ENCODE data around the gene NPEPPS. TPM values are rescaled to one million over a fixed set of nuclear protein-coding genes. Genes with fewer than 3 reads are reported as not detected.

Gene NPEPPS
- total RNA-seq, 1 experiment from 2014 or later: 117 TPM

DNA sequence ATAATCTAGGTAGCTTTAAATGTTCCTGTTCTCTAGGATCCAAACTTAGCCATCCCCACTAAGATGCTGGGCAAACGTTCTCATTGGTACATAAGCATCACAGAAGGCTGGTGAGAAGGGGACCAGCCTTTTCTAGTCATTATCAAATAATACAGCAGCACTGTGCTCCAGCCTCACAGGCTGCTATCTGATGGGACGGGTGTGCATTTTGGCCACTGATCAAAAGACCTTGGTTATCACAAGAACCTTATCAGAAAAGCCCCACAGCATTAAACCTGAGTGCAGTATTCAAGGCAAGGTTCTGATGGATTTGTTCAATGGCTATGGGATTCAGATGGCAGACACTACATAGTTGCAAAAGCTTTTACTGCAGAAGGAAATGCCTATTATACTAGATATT lies 99.7 kb downstream of the NPEPPS start:
- no CpG with 5 or more reads among the region's 2 CpGs for WGBS (ENCODE audit: extremely low coverage, insufficient read length, low lambda C conversion rate)
- Histone ChIP-seq H3K23ac (ENCODE audit: insufficient read length, low read depth, low read length) (no peak overlapping the region), H3K27me3 (ENCODE audit: insufficient read depth, low read length) (no peaks in the 10 kb centered on the region), H2AFZ (ENCODE audit: low read length) (no peak overlapping the region), H3K56ac (ENCODE audit: insufficient read length, low read depth, low read length) (no peak overlapping the region), H2AK5ac (ENCODE audit: insufficient read length, low read length) (no peak overlapping the region), H2BK5ac (ENCODE audit: insufficient read length, low read length) (no peak overlapping the region), H2BK12ac (ENCODE audit: insufficient read length, low read depth, low read length) (no peak overlapping the region), H3K18ac (ENCODE audit: insufficient read length, low read depth, low read length) (no peak overlapping the region), H3K9me3 (ENCODE audit: control insufficient read depth, low read depth, low read length) (no peaks in the 10 kb centered on the region), H4K5ac (ENCODE audit: insufficient read length, low read depth, low read length) (peak overlapping the region; percentile 65), H4K8ac (replicated peaks; ENCODE audit: insufficient read length, low read depth, low read length) (no peak overlapping the region), H2BK15ac (ENCODE audit: low read depth, low read length) (no peak overlapping the region), H2BK120ac (ENCODE audit: low read depth, low read length, poor library complexity, severe bottlenecking) (no peak overlapping the region), H3K9ac (ENCODE audit: extremely low read depth, insufficient read length, low read length) (no peak overlapping the region), H3K4ac (ENCODE audit: low read depth, low read length) (no peak overlapping the region), H3K27ac (ENCODE audit: insufficient read length, low read depth, low read length) (no peak overlapping the region), H3K79me2 (ENCODE audit: insufficient read depth, low read length) (no peaks in the 10 kb centered on the region), H3K14ac (ENCODE audit: insufficient read depth, low read length) (no peak overlapping the region), H4K20me1 (ENCODE audit: control insufficient read depth, insufficient read depth, insufficient read length) (no peaks in the 10 kb centered on the region), H2BK20ac (ENCODE audit: low read depth, low read length, poor library complexity, severe bottlenecking) (no peak overlapping the region), H4K91ac (ENCODE audit: insufficient read length, low read depth, low read length) (no peak overlapping the region), H3K23me2 (ENCODE audit: insufficient read length, low read depth, low read length, poor library complexity, severe bottlenecking) (no peaks in the 10 kb centered on the region), H3K79me1 (ENCODE audit: insufficient read depth, low read depth, low read length, poor library complexity, severe bottlenecking) (no peaks in the 10 kb centered on the region), H3T11ph (ENCODE audit: low read length) (no peak overlapping the region), H3K4me1 (ENCODE audit: insufficient read depth, low read length) (no peaks in the 10 kb centered on the region), H3K4me2 (ENCODE audit: insufficient read depth, insufficient read length, low read length) (no peak overlapping the region)
- no peak overlapping the region for H3K27ac Mint-ChIP-seq
- TF ChIP-seq, protein P1, sequence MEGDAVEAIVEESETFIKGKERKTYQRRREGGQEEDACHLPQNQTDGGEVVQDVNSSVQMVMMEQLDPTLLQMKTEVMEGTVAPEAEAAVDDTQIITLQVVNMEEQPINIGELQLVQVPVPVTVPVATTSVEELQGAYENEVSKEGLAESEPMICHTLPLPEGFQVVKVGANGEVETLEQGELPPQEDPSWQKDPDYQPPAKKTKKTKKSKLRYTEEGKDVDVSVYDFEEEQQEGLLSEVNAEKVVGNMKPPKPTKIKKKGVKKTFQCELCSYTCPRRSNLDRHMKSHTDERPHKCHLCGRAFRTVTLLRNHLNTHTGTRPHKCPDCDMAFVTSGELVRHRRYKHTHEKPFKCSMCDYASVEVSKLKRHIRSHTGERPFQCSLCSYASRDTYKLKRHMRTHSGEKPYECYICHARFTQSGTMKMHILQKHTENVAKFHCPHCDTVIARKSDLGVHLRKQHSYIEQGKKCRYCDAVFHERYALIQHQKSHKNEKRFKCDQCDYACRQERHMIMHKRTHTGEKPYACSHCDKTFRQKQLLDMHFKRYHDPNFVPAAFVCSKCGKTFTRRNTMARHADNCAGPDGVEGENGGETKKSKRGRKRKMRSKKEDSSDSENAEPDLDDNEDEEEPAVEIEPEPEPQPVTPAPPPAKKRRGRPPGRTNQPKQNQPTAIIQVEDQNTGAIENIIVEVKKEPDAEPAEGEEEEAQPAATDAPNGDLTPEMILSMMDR (conservative IDR thresholded peaks at IDR 0.05): no peak
- H3K4me1 Mint-ChIP-seq: no peaks in the 10 kb centered on the region
- H3K27me3 Mint-ChIP-seq (ENCODE audit: low read depth): no peaks in the 10 kb centered on the region
- no peaks in the 10 kb centered on the region for H3K9me3 Mint-ChIP-seq
- DNase-seq: no peak
- H3K4me3 Mint-ChIP-seq: no peak overlapping the region
- H3K36me3 Mint-ChIP-seq (ENCODE audit: insufficient read depth in 1 of 3, low read depth in 3 of 3): peaks cover 0 to 5% (median 2%) of the 10 kb centered on the region in 3 experiments; a peak in 3 of 7 replicates
